Activated T-cell treated with anti-CD3 and anti-CD28 coated beads for 24 hours (primary cell): ENCODE data around the gene ANKRD30B.
"Not testable (repeated sequence)": the region's sequence is repeated elsewhere in the genome, so short reads cannot be mapped to it uniquely, and the experiment has no call there.

ENCODE experiments used
- DNase-seq: peaks from one replicate; pipeline ENCODE4 v3.0.0-alpha.2; 2020; ENCODE audit warnings: low read depth

Gene ANKRD30B

GRCh38 chr18:14747513-14748474 is at the start of gene ANKRD30B:
Gene ANKRD30B (plus strand): TSS chr18:14748172. CDS start chr18:14748420, 248 bp downstream.
- DNase-seq: no peak

- not testable (repeated sequence) for DNase-seq
Observed at GRCh38 chr18:14701286-14702040, 46.5 kb upstream of the ANKRD30B start.

DNA sequence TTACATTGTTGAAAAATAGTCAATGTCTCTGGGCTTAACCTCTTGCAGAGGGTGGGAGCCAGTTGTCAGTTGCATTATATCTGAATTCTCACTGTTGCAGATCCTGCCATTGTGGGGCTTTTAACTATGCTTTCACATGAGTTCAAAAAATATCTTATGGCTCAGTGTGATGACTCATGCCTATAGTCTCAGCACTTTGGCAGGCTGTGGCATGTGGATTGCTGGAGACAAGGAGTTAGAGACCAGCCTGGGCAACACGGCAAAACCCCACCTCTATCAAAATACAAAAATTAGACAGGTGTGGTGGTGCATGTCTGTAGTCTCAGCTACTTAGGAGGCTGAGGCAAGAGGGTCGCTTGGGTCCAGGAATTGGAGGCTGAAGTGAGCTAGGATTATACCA is 38.2 kb upstream of the ANKRD30B start:
- not testable (repeated sequence) for DNase-seq

DNA sequence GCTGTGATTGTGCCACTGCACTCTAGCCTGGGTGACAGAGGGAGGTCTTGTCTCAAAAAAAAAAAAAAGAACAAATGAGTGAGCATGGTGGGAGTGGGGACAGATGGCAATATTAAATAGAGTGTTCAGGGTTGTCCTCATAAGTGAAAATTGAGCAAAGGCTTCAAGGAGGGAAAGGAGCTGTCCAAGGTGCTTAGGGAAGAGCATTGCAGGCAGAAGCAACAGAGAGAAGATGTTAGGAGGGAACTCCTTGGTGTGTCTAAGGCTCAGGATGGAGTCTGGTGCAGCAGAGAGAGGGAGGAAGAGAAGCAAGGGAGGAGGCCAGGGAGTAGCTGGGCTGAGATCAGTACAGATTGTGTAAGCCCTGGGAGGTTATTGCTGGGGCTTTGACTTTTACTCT is 26.4 kb upstream of the ANKRD30B start:
- DNase-seq: not testable (repeated sequence)

- not testable (repeated sequence) for DNase-seq
Observed at GRCh38 chr18:14739056-14739455, 8.9 kb upstream of the ANKRD30B start.

DNA sequence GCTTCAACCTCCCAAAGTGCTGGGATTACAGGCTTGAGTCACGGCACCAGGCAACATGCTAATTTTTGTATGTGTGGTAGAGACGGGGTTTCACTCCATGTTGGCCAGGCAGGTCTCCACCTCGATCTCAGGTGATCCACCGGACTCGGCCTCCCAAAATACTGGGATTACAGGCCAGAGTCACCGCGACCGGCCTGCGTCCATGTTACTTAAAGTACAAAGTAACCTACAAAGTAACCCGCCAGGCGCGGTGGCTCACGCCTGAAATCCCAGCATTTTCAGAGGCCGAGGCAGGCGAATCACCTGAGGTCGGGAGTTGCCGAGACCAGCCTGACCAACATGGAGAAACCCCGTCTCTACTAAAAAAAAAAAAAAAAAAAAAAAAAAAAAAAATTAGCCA is 1.1 kb upstream of the ANKRD30B start:
- no peak for DNase-seq

GRCh38 chr18:14748496-14748895 is 524 bp downstream of the ANKRD30B start:
- DNase-seq: no peak

- DNase-seq: not testable (repeated sequence)
Observed at GRCh38 chr18:14763566-14763965, 15.6 kb downstream of the ANKRD30B start.

DNA sequence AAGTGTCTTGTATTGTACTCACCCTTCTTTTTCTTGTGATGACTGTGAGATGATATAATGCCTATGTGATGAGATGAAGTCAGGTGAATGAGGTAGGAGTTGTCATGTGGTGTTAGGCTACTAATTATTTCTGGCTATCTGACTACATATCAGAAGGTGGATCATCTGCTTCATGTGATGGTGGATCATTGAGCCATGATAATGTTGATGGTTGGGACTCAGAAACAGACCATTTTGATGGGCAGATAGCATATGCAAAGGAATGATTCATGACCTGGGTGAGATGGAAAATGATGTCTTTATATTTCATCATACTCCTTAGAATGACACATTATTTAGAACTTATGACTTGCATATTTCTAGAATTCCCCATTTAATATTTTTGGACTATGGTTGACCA is 19.5 kb downstream of the ANKRD30B start:
- DNase-seq: no peak

- no peak for DNase-seq
Observed at GRCh38 chr18:14768241-14768640, 20.3 kb downstream of the ANKRD30B start.

DNA sequence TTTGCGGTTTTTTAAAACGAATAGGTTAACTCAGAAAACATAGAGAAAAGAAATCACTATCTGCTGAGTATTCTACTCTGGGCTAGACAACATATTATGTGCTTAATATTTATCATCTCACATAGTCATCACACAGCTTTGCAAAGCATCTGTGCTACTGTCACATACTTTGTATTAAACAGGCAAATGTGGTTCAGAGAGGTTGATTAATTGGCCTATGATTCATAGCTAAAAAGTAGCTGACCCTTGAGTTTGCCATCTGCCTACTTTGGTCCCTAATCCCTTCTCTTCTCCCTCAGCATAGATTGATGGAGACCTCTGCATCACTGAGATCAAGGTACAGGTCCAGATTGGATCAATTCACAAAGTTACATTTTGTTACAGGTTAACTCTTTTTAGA is 21.4 kb downstream of the ANKRD30B start:
- no peak for DNase-seq

DNA sequence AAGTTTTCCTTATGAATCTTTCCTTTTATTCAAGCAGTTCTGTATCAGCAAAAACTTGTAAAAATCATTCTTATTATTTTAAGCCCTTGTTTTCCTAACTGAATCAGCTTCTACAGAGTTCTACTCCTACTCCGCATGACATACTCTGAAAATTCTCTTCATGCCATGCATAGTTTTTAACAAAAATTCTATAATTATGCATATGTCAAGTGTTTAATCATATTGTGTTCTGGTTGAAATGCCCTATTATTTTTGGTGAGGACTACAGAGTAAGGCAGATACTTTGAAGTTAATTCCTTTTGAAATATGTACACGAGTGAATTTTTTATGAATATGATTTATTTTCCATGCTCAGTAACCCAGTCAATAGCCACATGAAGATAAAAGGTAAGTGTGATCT is 28.8 kb downstream of the ANKRD30B start:
- no peak for DNase-seq

- no peak for DNase-seq
Observed at GRCh38 chr18:14781671-14782070, 33.7 kb downstream of the ANKRD30B start.

- no peak for DNase-seq
Observed at GRCh38 chr18:14784133-14784532, 36.2 kb downstream of the ANKRD30B start.

DNA sequence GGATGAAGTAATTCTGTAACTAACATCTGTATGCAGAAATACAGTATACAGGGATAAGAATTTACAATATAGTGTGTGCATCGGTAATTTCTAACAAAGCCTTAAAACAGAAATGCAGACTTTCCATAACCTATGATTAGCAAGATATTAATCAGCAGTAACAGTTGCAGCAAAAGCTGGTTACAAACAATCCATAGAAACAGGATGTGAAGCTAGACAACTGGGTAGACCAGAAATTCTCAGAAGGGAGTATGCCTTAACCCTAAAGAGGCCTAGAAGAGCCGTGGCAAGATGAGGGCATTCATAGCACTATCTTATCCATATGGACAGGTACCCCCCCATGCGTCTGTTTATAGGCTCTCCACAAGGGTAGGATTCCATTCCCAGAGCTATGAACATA is 48.9 kb downstream of the ANKRD30B start:
- not testable (repeated sequence) for DNase-seq

DNA sequence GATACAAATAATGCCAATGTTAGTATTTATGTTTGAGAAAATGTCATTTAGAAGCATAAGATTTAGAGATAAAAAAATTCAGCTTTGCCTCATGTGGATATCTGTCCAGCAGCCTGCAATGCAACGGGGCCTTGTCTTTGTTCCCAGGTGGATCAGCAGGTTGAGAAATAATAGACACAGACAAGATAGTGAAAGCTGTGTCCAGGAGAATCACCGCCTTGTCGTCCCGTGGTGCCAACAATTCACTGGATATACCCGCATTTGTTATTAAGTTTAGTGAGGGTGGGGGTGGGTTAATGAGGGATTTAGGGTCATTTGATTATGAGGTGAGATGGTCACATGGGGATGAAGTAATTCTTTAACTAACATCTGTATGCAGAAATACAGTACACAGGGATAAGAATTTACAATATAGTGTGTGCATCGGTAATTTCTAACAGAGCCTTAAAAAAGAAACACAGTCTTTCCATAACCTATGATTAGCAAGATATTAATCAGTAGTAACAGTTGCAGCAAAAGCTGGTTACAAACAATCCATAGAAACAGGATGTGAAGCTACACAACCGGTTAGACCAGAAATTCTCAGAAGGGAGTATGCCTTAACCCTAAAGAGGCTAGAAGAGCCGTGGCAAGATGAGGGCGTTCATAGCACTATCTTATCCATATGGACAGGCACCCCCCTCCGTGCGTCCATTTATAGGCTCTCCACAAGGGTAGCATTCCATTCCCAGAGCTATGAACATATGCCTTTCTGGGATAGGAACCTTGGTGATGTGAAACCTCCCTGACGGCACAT is 50.2 kb downstream of the ANKRD30B start:
- DNase-seq: not testable (repeated sequence)

GRCh38 chr18:14811081-14811480 is 63.1 kb downstream of the ANKRD30B start:
- not testable (repeated sequence) for DNase-seq

DNA sequence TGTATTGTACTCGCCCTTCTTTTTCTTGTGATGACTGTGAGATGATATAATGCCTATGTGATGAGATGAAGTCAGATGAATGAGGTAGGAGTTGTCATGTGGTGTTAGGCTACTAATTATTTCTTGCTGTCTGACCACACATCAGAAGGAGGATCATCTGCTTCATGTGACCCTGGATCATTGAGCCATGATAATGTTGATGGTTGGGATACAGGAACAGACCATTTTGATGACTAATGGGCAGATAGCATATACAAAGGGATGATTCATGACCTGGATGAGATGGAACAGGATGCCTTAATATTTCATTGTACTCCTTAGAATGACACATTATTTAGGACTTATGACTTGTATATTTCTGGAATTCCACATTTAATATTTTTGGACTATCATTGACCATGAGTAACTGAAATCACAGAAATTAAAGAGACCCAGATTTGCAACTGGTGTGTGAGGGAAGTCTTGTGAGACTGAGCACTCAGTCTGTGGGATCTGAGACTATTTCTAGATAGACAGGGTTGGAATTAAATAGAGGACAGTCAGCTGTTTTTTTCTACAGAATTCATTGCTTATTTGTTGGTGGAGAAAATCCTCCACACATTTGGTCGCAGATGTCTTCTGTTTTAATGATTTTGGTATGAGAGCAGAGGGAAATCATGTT is 79.1 kb downstream of the ANKRD30B start:
- not testable (repeated sequence) for DNase-seq

- not testable (repeated sequence) for DNase-seq
Observed at GRCh38 chr18:14841607-14842006, 93.6 kb downstream of the ANKRD30B start.

DNA sequence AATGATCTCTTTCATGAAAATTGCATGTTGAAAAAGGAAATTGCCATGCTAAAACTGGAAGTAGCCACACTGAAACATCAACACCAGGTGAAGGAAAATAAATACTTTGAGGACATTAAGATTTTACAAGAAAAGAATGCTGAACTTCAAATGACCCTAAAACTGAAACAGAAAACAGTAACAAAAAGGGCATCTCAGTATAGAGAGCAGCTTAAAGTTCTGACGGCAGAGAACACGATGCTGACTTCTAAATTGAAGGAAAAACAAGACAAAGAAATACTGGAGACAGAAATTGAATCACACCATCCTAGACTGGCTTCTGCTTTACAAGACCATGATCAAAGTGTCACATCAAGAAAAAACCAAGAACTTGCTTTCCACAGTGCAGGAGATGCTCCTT is 103.6 kb downstream of the ANKRD30B start:
- DNase-seq: not testable (repeated sequence)

DNA sequence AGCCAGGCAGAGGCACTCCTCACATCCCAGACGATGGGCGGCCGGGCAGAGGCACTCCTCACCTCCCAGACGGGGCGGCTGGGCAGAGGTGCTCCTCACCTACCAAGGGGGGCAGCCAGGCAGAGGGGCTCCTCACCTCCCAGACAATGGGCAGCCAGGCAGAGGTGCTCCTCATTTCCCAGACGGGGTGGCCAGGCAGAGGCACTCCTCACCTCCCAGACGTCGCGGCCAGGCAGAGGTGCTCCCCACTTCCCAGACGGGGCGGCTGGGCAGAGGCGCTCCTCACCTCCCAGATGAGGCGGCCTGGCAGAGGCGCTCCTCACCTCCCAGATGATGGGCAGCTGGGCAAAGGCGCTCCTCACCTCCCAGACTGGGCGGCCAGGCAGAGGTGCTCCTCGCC is 107.7 kb downstream of the ANKRD30B start:
- DNase-seq: not testable (repeated sequence)
